GM23248 (cell line): Measurements from ENCODE around the gene MYO5B. TPM values are rescaled to one million over a fixed set of nuclear protein-coding genes. Genes with fewer than 3 reads are reported as not detected.

ENCODE experiments used
- DNase-seq: peaks from one replicate; pipeline ENCODE4 v3.0.0-alpha.2; 2015
- H2AFZ ChIP-seq: fragments of 200-600 bp; sonication (generic); 2 replicates; pipeline ENCODE4 v1.6.1; 2016; ENCODE audit warnings: antibody characterized with exemption
- H3F3A ChIP-seq: fragments of 200-600 bp; sonication (generic); 2 replicates; pipeline ENCODE4 v1.6.1; 2016; ENCODE audit warnings: mild to moderate bottlenecking, antibody characterized with exemption, mixed run types; ENCODE audit not compliant: insufficient read depth
- H3K27ac ChIP-seq: fragments of 200-600 bp; sonication (generic); 2 replicates; pipeline ENCODE4 v1.5.1; 2016; ENCODE audit warnings: mild to moderate bottlenecking
- H3K27me3 ChIP-seq: fragments of 200-600 bp; sonication (generic); replicated peaks from 2 replicates; pipeline ENCODE4 v1.6.1; 2016; ENCODE audit warnings: mild to moderate bottlenecking; ENCODE audit not compliant: insufficient read depth
- H3K36me3 ChIP-seq: fragments of 200-600 bp; sonication (generic); 2 replicates; pipeline ENCODE4 v1.6.1; 2016; ENCODE audit warnings: low read depth, mild to moderate bottlenecking
- H3K4me1 ChIP-seq: fragments of 200-600 bp; sonication (generic); 2 replicates; pipeline ENCODE4 v1.6.1; 2016; ENCODE audit warnings: mild to moderate bottlenecking; ENCODE audit not compliant: insufficient read depth
- H3K4me2 ChIP-seq: fragments of 200-600 bp; sonication (generic); one replicate; pipeline ENCODE4 v1.6.1; 2016; ENCODE audit warnings: mild to moderate bottlenecking; ENCODE audit not compliant: unreplicated experiment
- H3K4me3 ChIP-seq: fragments of 200-600 bp; sonication (generic); 2 replicates; pipeline ENCODE4 v1.5.1; 2016; ENCODE audit warnings: mild to moderate bottlenecking
- H3K79me2 ChIP-seq: fragments of 200-600 bp; sonication (generic); 2 replicates; pipeline ENCODE4 v1.6.1; 2016; ENCODE audit warnings: mild to moderate bottlenecking; ENCODE audit not compliant: insufficient read depth
- H3K9ac ChIP-seq: fragments of 200-600 bp; sonication (generic); 2 replicates; pipeline ENCODE4 v1.6.1; 2016; ENCODE audit warnings: mild to moderate bottlenecking
- H3K9me2 ChIP-seq: fragments of 200-600 bp; sonication (generic); 2 replicates; pipeline ENCODE4 v1.6.1; 2016; ENCODE audit warnings: mixed run types, mild to moderate bottlenecking, moderate library complexity; ENCODE audit not compliant: insufficient read depth
- H3K9me3 ChIP-seq: fragments of 200-600 bp; sonication (generic); one replicate; pipeline ENCODE4 v1.6.1; 2017; ENCODE audit warnings: low read depth
- H4K20me1 ChIP-seq: fragments of 200-600 bp; sonication (generic); 2 replicates; pipeline ENCODE4 v1.6.0; 2016; ENCODE audit not compliant: insufficient read depth
- EZH2 ChIP-seq: fragments of 200-600 bp; sonication (generic); IDR thresholded peaks from 2 replicates; pipeline ENCODE4 v1.6.1; 2018; ENCODE audit warnings: antibody characterized with exemption, mild to moderate bottlenecking; ENCODE audit not compliant: insufficient read depth, poor library complexity, severe bottlenecking
- EZH2phosphoT487 ChIP-seq: fragments of 200-600 bp; sonication (generic); IDR thresholded peaks from 2 replicates; pipeline ENCODE4 v1.6.1; 2018; ENCODE audit warnings: antibody characterized with exemption, moderate library complexity, mild to moderate bottlenecking, low read depth; ENCODE audit not compliant: insufficient read depth
- WGBS, 2 experiments: methylation state at CpG; one replicate each; pipeline ENCODE4 v1.1.6; 2015 to 2017; ENCODE audit warnings: low lambda C conversion rate in 2 of 2, low coverage in 1 of 2; ENCODE audit errors: missing lambda C conversion rate in 2 of 2; 5-methylcytosine and 5-hydroxymethylcytosine counted together
- in situ Hi-C: fragments of 300-500 bp; cut with MboI; formaldehyde crosslinking; loops from 2 replicates; pipeline ENCODE4 v1.15.0; 2020
- polyA plus RNA-seq: library from polyadenylated mRNA; unstranded; fragments of >200 nt; fragmentation: Nextera tagmentation; extraction: Ambion mirVana; gene quantifications from 2 replicates; pipeline ENCODE4 v1.2.1, GENCODE V29; 2016
- total RNA-seq: library from RNA; depleted of rRNA; stranded (reverse); fragments of >200 nt; shearing (Covaris generic); gene quantifications from 2 replicates; pipeline ENCODE4 v1.2.3, GENCODE V29; 2014

The MYO5B gene
- total and polyA plus RNA-seq, 2 experiments from 2014 or later = 0.03 TPM; not detected in 1

- no peak for DNase-seq
- H3K9me3 ChIP-seq = no peaks in the 10 kb centered on the region
- no peak overlapping the region for H3K4me2 ChIP-seq
- H3K4me3 ChIP-seq = no peak overlapping the region
- no peaks in the 10 kb centered on the region for H3K36me3 ChIP-seq
- no peak overlapping the region for H2AFZ ChIP-seq
- no peaks in the 10 kb centered on the region; the same call in 1 of the 2 replicates for H3K27me3 ChIP-seq
- in situ Hi-C loops = no loop called here
- H3F3A ChIP-seq = no peaks in the 10 kb centered on the region
- no peaks in the 10 kb centered on the region for H3K9me2 ChIP-seq
- no peak overlapping the region for H3K9ac ChIP-seq
- 42 to 50% methylated on average over 4 of the region's 4 CpGs for WGBS, 2 experiments
- TF ChIP-seq EZH2 = no peak
- no peak for TF ChIP-seq EZH2phosphoT487
- no peaks in the 10 kb centered on the region for H3K4me1 ChIP-seq
- H3K79me2 ChIP-seq = no peaks in the 10 kb centered on the region
- H4K20me1 ChIP-seq = no peaks in the 10 kb centered on the region
- no peak overlapping the region for H3K27ac ChIP-seq
Measured at GRCh38 chr18:49904871-49905555, 289.9 kb downstream of the MYO5B start.

DNA sequence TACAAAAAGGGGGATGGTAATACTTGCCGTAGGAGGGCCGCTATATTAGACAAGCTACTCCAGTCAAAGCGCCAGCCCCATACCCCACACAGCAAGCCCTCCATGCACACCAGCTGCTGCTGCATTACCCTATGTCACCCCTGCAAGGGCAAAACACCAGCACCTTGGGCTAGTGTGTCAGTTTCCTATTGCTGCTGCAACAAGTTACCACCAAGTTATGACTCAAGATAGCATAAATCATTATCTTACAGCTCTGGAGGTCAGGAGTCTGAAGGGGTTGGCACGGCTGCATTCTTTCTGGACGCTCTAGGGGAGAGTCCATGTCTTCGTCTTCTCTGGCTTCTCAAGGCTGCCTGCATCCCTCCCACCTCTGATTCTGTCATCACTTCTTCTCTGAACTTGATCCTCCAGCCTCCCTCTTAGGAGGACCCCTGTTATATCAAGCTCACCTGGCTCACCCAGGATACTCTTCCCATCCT is 293.0 kb downstream of the MYO5B start:
- DNase-seq = no peak
- Histone ChIP-seq H3K27me3 (no peaks in the 10 kb centered on the region; the same call in 1 of the 2 replicates), H3K79me2 (no peaks in the 10 kb centered on the region), H3K9me2 (no peaks in the 10 kb centered on the region), H4K20me1 (no peaks in the 10 kb centered on the region), H3K4me3 (no peak overlapping the region), H3K4me1 (no peaks in the 10 kb centered on the region), H3K36me3 (no peaks in the 10 kb centered on the region), H3K27ac (no peak overlapping the region), H2AFZ (no peak overlapping the region), H3K9me3 (no peaks in the 10 kb centered on the region), H3K4me2 (no peak overlapping the region), H3K9ac (no peak overlapping the region), H3F3A (no peaks in the 10 kb centered on the region)
- WGBS, 2 experiments = 65 to 66% methylated on average over 6 of the region's 6 CpGs
- TF ChIP-seq EZH2phosphoT487 = no peak
- no peak for TF ChIP-seq EZH2
- in situ Hi-C loops = no loop called here

GRCh38 chr18:49899657-49900330 is 295.2 kb downstream of the MYO5B start:
- H3K9me2 ChIP-seq = no peaks in the 10 kb centered on the region
- TF ChIP-seq EZH2phosphoT487 (no peak), EZH2 (no peak)
- H3K36me3 ChIP-seq = no peaks in the 10 kb centered on the region
- no peak for DNase-seq
- H3K4me1 ChIP-seq = no peaks in the 10 kb centered on the region
- 43 to 48% methylated on average over 5 of the region's 5 CpGs for WGBS, 2 experiments
- no peaks in the 10 kb centered on the region for H3K9me3 ChIP-seq
- H3K9ac ChIP-seq = no peak overlapping the region
- no peaks in the 10 kb centered on the region for H3K79me2 ChIP-seq
- no peaks in the 10 kb centered on the region for H3F3A ChIP-seq
- in situ Hi-C loops = no loop called here
- no peaks in the 10 kb centered on the region; the same call in 1 of the 2 replicates for H3K27me3 ChIP-seq
- H2AFZ ChIP-seq = no peak overlapping the region
- H4K20me1 ChIP-seq = no peaks in the 10 kb centered on the region
- no peak overlapping the region for H3K27ac ChIP-seq
- no peak overlapping the region for H3K4me2 ChIP-seq
- H3K4me3 ChIP-seq = no peak overlapping the region

DNA sequence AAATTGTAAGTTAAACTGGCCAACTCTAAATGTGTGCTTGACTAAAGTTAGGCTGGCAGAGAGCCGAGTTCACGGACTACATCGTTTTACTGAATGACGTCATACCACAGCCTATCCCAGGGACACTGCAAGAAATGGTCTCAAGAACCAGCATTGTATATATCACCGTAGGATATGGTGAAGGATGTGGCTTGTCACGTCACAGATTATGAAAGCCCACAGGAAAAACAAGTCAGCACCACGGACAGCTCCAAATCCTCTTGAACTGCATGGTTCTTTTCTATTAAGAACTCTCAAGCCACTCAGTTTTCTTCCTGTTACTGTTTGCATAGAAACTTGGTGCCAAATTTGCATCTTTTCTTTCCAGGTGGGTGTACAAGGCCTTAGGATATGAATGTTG is 296.5 kb downstream of the MYO5B start:
- no peaks in the 10 kb centered on the region for H3K4me1 ChIP-seq
- H3K79me2 ChIP-seq = no peaks in the 10 kb centered on the region
- TF ChIP-seq EZH2 (no peak), EZH2phosphoT487 (no peak)
- no peak overlapping the region for H3K4me3 ChIP-seq
- H3K36me3 ChIP-seq = no peaks in the 10 kb centered on the region
- no peaks in the 10 kb centered on the region for H3K9me2 ChIP-seq
- H3K27ac ChIP-seq = no peak overlapping the region
- WGBS, 2 experiments = 36 to 38% methylated on average over 7 of the region's 7 CpGs
- no peaks in the 10 kb centered on the region for H4K20me1 ChIP-seq
- no peaks in the 10 kb centered on the region for H3F3A ChIP-seq
- H3K27me3 ChIP-seq = no peaks in the 10 kb centered on the region
- DNase-seq = peak; percentile 73
- no peaks in the 10 kb centered on the region for H3K9me3 ChIP-seq
- in situ Hi-C loops = no loop called here
- H3K9ac ChIP-seq = no peak overlapping the region
- no peak overlapping the region for H3K4me2 ChIP-seq
- H2AFZ ChIP-seq = no peak overlapping the region
